WI38 (cell line): ENCODE measurements around the gene FGGY.

Experiments used
- H3K4me3 ChIP-seq: 2 replicates; pipeline ENCODE4 v1.5.1; 2011; ENCODE audit warnings: low read depth, mild to moderate bottlenecking, control low read depth, low read length
- TF ChIP-seq, protein P1 (sequence below): IDR thresholded peaks from 2 replicates; pipeline ENCODE4 v1.5.1; 2012; ENCODE audit warnings: low read depth, mild to moderate bottlenecking, control low read depth, low read length

The FGGY gene

DNA sequence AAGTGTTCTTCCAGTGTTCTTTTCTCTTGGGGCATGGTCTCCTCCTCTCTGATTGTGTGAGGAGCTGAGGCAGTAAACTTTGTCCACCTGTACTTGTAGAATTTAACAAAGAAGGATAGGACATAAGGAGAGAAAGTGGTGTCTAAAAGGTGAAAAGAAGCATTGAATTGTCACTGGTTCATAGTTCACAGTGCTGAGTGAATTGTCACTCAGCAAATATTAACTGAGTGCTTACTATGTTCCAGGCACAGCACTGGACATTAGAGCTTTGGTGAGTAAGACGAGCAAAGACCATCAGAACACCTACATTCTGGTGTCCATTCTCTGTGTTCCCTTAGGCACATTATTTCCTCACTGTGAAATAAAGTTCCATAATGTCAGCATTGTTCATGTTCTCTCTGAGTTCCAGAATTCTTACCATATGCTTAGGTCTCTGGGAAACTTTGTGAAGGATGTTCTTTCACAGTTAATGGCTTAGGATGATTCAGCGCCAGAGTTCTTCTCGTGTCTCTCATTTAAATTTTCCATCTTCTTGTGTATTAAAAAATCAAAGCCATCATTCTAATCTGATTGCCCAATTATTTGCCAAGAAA, 361.1 kb downstream of the FGGY start:
- TF ChIP-seq, protein P1, sequence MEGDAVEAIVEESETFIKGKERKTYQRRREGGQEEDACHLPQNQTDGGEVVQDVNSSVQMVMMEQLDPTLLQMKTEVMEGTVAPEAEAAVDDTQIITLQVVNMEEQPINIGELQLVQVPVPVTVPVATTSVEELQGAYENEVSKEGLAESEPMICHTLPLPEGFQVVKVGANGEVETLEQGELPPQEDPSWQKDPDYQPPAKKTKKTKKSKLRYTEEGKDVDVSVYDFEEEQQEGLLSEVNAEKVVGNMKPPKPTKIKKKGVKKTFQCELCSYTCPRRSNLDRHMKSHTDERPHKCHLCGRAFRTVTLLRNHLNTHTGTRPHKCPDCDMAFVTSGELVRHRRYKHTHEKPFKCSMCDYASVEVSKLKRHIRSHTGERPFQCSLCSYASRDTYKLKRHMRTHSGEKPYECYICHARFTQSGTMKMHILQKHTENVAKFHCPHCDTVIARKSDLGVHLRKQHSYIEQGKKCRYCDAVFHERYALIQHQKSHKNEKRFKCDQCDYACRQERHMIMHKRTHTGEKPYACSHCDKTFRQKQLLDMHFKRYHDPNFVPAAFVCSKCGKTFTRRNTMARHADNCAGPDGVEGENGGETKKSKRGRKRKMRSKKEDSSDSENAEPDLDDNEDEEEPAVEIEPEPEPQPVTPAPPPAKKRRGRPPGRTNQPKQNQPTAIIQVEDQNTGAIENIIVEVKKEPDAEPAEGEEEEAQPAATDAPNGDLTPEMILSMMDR: no peak
- H3K4me3 ChIP-seq: no peak overlapping the region

DNA sequence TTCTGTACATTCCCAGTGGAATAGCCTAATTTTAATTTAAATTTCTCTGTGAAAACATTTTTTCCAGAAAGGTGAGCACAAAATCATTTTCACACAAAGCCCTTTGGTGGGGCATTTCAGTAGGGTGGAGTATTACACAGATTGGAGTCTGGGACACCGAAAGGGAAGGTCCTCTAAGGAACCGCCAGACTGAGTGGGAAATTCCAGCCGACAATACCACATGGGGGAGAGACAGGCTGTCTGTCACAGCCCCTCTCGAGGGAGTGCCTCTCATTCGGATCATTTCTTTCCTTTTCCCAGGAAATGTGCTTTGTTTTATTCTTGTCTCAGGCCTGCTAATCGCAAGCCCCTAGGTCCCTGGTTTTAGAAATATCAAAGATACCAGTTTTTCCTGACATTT, 367.3 kb downstream of the FGGY start:
- TF ChIP-seq, protein P1: no peak
- H3K4me3 ChIP-seq: no peak overlapping the region

DNA sequence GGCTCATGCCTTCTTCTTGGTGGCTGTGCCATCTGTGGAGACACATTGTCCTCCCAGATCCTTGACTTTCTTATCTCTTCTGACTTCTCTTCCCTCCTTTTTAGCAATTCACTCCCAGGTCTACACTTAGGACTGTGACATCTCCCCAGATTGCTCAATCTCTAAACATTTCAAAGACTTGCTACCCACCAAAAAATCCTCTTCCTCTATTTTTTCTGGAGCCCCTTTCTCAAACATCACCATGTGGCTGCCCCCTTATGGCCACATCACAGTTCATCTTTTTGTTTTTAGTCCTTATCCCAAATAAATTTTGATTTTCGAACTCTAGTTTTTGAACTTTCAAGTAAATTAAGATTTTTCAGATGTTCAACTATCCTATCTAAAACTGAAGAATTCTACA, 369.2 kb downstream of the FGGY start:
- no peak overlapping the region for H3K4me3 ChIP-seq
- TF ChIP-seq, protein P1: no peak

DNA sequence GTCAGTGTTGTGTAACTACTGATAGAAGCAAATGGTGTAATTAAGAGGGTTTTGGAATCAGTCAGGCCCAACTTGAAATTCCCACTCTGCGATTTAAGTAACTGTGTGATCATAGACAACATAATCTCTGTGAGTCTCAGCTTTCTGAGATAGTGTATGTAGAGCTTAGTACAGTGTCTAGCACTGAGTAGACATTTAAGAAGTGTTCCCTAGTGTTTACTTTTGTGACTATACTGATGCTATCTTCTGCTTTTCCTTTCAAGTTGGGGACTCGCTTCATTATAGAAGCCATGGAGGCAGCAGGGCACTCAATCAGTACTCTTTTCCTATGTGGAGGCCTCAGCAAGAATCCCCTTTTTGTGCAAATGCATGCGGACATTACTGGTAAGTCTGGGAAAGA, 370.1 kb downstream of the FGGY start:
- TF ChIP-seq, protein P1: no peak

DNA sequence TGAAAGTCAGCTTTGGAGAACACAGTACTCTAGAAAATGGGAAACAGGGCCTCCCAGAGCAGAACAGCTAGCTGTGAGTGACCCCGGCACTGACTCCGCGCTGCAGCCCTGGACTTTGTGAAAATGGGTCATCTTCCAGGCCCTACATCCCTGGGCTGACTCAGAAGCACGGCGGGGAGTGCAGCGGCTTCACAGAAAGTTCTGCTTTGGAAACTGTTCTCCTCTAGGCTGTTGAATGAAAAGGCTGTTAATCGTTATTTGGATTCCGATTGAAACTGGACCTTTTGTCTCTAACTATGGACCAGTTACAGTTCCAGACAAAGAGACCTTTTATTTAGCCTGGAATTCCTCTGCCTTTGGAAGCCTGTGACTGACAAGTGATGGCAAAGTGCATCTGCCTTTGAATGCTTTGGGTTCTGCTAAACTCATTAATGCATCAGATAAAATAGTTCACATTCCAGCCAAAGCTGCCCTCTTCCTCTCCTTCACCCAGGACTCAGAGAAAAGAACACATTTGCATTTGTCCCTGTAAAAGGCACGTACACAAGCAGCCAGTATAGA, 372.9 kb downstream of the FGGY start:
- TF ChIP-seq, protein P1: no peak
- no peak overlapping the region for H3K4me3 ChIP-seq

More for the DNA sequence above, 370.1 kb downstream of the FGGY start:
- no peak overlapping the region for H3K4me3 ChIP-seq

DNA sequence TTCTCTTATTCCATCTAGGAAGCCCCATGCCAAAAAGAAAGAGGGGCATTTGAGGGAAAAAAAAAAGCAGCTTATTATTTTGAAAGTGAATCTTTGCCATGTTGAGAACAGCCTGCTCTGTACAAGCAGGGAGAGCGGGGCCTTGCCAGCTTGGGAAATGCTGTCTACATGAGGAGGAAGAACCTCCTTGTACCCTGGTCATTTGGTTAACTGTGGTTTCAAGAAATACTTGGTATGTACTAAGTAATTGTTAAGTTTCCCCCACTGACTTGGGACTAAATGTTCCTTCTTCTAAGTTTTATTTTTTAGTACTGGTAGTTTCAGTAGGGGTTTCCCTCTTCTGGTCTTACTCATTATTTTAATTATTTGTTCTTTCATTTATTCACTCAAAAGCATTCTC, 373.8 kb downstream of the FGGY start:
- TF ChIP-seq, protein P1: no peak
- H3K4me3 ChIP-seq: no peak overlapping the region

DNA sequence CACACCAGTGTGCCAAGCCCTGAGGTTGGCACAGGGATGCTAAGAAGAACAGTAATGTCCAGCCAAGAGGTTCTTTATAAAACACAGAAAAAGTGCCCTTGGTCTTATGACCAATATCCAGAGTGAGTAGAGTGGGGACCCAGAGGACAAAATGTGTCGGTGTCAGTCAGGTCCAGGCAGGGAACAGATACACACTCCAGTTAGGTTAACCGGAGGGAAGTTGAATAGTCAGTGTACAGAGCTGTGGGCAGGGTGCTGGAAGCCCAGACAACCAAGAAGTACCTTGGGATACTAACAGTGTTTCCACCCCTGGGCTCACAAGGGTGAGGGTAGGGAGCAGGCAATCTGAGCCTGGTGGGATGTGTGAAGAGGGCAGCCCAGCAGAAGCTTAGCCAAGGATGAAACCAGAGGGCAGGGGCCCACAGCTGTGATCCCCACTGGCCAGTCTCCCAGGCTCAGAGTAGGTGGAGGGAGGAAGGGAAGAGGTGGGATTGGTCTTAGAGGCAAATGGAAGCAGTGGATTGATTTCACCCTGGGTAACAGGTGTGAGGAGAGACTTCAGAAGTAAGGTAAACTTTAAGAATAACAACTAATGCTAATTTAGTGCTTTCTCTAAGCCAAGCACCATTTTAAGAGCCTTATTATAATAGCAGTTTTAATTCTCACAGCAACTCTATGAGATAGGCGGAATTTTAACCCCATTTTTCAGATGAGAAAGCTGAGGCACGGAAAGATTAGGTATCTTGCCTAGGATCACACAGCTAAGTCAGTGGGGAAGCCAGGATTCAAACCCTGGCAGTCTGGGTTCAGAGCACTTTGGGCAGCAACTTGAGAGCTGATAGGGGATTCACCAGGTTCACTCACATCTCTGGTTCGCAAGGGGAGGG, 374.4 kb downstream of the FGGY start:
- TF ChIP-seq, protein P1: no peak
- H3K4me3 ChIP-seq: no peak overlapping the region
